HepG2 (cell line): ENCODE data around the gene FAT1. TPM values are rescaled to one million over a fixed set of nuclear protein-coding genes. Genes with fewer than 3 reads are reported as not detected.

Source experiments
- ESRRA ChIP-seq: sonication (generic); formaldehyde crosslinking; IDR thresholded peaks from 2 replicates; pipeline ENCODE4 v1.5.1; 2020; ENCODE audit warnings: mild to moderate bottlenecking, low read depth, missing genetic modification reagents
- FOXA3 ChIP-seq: IDR thresholded peaks from 2 replicates; pipeline ENCODE4 v1.6.1; 2016; ENCODE audit warnings: missing genetic modification reagents, missing compliant biosample characterization
- HDAC1 ChIP-seq: sonication (generic); formaldehyde crosslinking; IDR thresholded peaks from 2 replicates; pipeline ENCODE4 v1.5.1; 2020; ENCODE audit warnings: mild to moderate bottlenecking, missing genetic modification reagents
- HNF4G ChIP-seq, 2 experiments: sonication (generic) in 1 of 2; formaldehyde crosslinking in 1 of 2; IDR thresholded peaks; 2 replicates each; pipeline versions ENCODE4 v1.4.0 to v1.6.1; 2011 to 2020; ENCODE audit warnings: borderline replicate concordance in 2 of 2, low read depth in 2 of 2, mild to moderate bottlenecking in 2 of 2, low read length in 1 of 2, missing genetic modification reagents in 1 of 2, moderate library complexity in 1 of 2
- HOXD1 ChIP-seq: sonication (generic); formaldehyde crosslinking; IDR thresholded peaks from 2 replicates; pipeline ENCODE4 v1.5.0; 2020; ENCODE audit warnings: missing genetic modification reagents
- JUN ChIP-seq: sonication (generic); formaldehyde crosslinking; IDR thresholded peaks from 2 replicates; pipeline ENCODE4 v1.4.0; 2020; ENCODE audit warnings: mild to moderate bottlenecking, missing genetic modification reagents
- MTA1 ChIP-seq: sonication (generic); formaldehyde crosslinking; IDR thresholded peaks from 2 replicates; pipeline ENCODE4 v1.4.0; 2020; ENCODE audit warnings: missing genetic modification reagents, mild to moderate bottlenecking, borderline replicate concordance
- NCOA2 ChIP-seq: sonication (generic); formaldehyde crosslinking; IDR thresholded peaks from 2 replicates; pipeline ENCODE4 v1.8.0; 2022; ENCODE audit warnings: inconsistent platforms
- NR3C1 ChIP-seq: sonication (generic); formaldehyde crosslinking; IDR thresholded peaks from 2 replicates; pipeline ENCODE4 v1.4.0; 2020; ENCODE audit warnings: missing genetic modification reagents
- SAP130 ChIP-seq: IDR thresholded peaks from 2 replicates; pipeline ENCODE4 v1.6.1; 2016; ENCODE audit warnings: low read depth
- SMAD9 ChIP-seq: sonication (generic); formaldehyde crosslinking; IDR thresholded peaks from 2 replicates; pipeline ENCODE4 v1.5.1; 2020; ENCODE audit warnings: mild to moderate bottlenecking, missing genetic modification reagents
- SYNCRIP ChIP-seq: fragments of 200-400 bp; formaldehyde crosslinking; IDR thresholded peaks from 2 replicates; pipeline ENCODE4 v1.6.1; 2018; ENCODE audit warnings: mild to moderate bottlenecking, low read depth, low read length; ENCODE audit not compliant: insufficient read depth
- TRAFD1 ChIP-seq: sonication (generic); formaldehyde crosslinking; IDR thresholded peaks from 2 replicates; pipeline ENCODE4 v1.5.1; 2020; ENCODE audit warnings: missing genetic modification reagents, mild to moderate bottlenecking, borderline replicate concordance
- U2AF1 ChIP-seq: fragments of 200-400 bp; formaldehyde crosslinking; optimal IDR thresholded peaks from 2 replicates; pipeline ENCODE3; 2017; ENCODE audit warnings: mild to moderate bottlenecking, low read depth, low read length
- USF2 ChIP-seq, 2 experiments: sonication (generic) in 1 of 2; formaldehyde crosslinking in 1 of 2; IDR thresholded peaks; 2 replicates each; pipeline versions ENCODE4 v1.5.1 to v1.6.1; 2011 to 2020; ENCODE audit warnings: borderline replicate concordance in 1 of 2, low read depth in 1 of 2, low read length in 1 of 2, mild to moderate bottlenecking in 1 of 2, missing genetic modification reagents in 1 of 2, moderate library complexity in 1 of 2
- XRCC5 ChIP-seq: fragments of 200-400 bp; formaldehyde crosslinking; optimal IDR thresholded peaks from 2 replicates; pipeline ENCODE3; 2017; ENCODE audit warnings: mild to moderate bottlenecking, low read length
- ZBTB38 ChIP-seq: sonication (generic); formaldehyde crosslinking; IDR thresholded peaks from 2 replicates; pipeline ENCODE4 v1.5.1; 2020; ENCODE audit warnings: mild to moderate bottlenecking, missing genetic modification reagents
- ZKSCAN8 ChIP-seq: IDR thresholded peaks from 2 replicates; pipeline ENCODE4 v1.6.1; 2016; ENCODE audit warnings: borderline replicate concordance, missing genetic modification reagents, missing compliant biosample characterization
- ZNF362 ChIP-seq: sonication (generic); formaldehyde crosslinking; IDR thresholded peaks from 2 replicates; pipeline ENCODE4 v1.4.0; 2020; ENCODE audit warnings: missing genetic modification reagents, mild to moderate bottlenecking, borderline replicate concordance
- ZNF580 ChIP-seq: IDR thresholded peaks from 2 replicates; pipeline ENCODE4 v1.6.1; 2016; ENCODE audit warnings: low read depth, borderline replicate concordance
- ZSCAN30 ChIP-seq: sonication (generic); formaldehyde crosslinking; IDR thresholded peaks from 2 replicates; pipeline ENCODE4 v1.5.0; 2020; ENCODE audit warnings: mild to moderate bottlenecking, missing genetic modification reagents
- ZSCAN5A ChIP-seq: sonication (generic); formaldehyde crosslinking; IDR thresholded peaks from 2 replicates; pipeline ENCODE4 v1.8.0; 2022; ENCODE audit warnings: mild to moderate bottlenecking, missing genetic modification reagents, borderline replicate concordance
- polyA plus RNA-seq, 8 experiments: library from polyadenylated mRNA; depleted of rRNA in 3 of 8; stranded (reverse) in 7 of 8; unstranded in 1 of 8; fragments of >200 nt; fragmentation: Illumina TruSeq in 4 of 8; extraction: Trizol in 4 of 8; gene quantifications; 2 replicates each; pipeline versions ENCODE4 v1.2.1 to v1.2.3, GENCODE V29; 2011 to 2016; ENCODE audit warnings: low read depth in 4 of 8, missing spikeins in 1 of 8, mixed read lengths in 1 of 8; ENCODE audit not compliant: insufficient read depth in 1 of 8
- total RNA-seq, 5 experiments: library from RNA; depleted of rRNA; stranded (reverse); fragments of >200 nt; fragmentation: Illumina TruSeq; extraction: Trizol; gene quantifications; 2 replicates each; pipeline ENCODE4 v1.2.3, GENCODE V29; 2016; ENCODE audit warnings: low read depth in 1 of 5

Gene FAT1
- total and polyA plus RNA-seq, 2 of the 13 experiments (the other 11 are each of a cell fraction or from before 2014, with no cell fraction given): 185 to 216 TPM

- TF ChIP-seq ZSCAN30 (CRISPR knock-in tag) (no peak), HDAC1 (no peak; the same call in 1 of the 2 replicates), ZSCAN5A (CRISPR knock-in tag) (no peak), SMAD9 (CRISPR knock-in tag) (no peak), ZNF580 (CRISPR knock-in tag) (0 out of 2 replicates have a peak, but pooled peaks have one; percentile 6), XRCC5 (peak; percentile 19), SYNCRIP (no peak), JUN (CRISPR knock-in tag) (no peak), FOXA3 (CRISPR knock-in tag) (no peak), SAP130 (CRISPR knock-in tag) (no peak; the same call in 1 of the 2 replicates), U2AF1 (no peak), ESRRA (CRISPR knock-in tag) (no peak), ZKSCAN8 (CRISPR knock-in tag) (no peak), TRAFD1 (CRISPR knock-in tag) (no peak), ZBTB38 (CRISPR knock-in tag) (no peak), HOXD1 (peak; percentile 39; the same call in 1 of the 2 replicates), NR3C1 (CRISPR knock-in tag) (no peak), USF2 (IDR thresholded peaks at IDR 0.05; ENCODE audit: low read depth, low read length) (no peak), USF2 (CRISPR knock-in tag; IDR thresholded peaks at IDR 0.05; ENCODE audit: borderline replicate concordance) (no peak), NCOA2 (no peak), ZNF362 (no peak), HNF4G (IDR thresholded peaks at IDR 0.05; ENCODE audit: borderline replicate concordance, low read depth, low read length) (no peak), HNF4G (CRISPR knock-in tag; IDR thresholded peaks at IDR 0.05; ENCODE audit: borderline replicate concordance, low read depth) (no peak), MTA1 (CRISPR knock-in tag) (peak; percentile 15; the same call in 1 of the 2 replicates)
Observed at GRCh38 chr4:186724058-186724863, 605 bp upstream of the FAT1 start (continued).
